Smooth muscle cell of the pulmonary artery (primary cell): Measurements from ENCODE around the gene SCGB1C1. TPM values are rescaled to one million over a fixed set of nuclear protein-coding genes. Genes with fewer than 3 reads are reported as not detected.

Experiments
- total RNA-seq: library from RNA; depleted of rRNA; stranded (reverse); fragments of >200 nt; gene quantifications from 2 replicates; pipeline ENCODE4 v1.2.3, GENCODE V29; 2014

The SCGB1C1 gene
- not detected in 2 replicates for total RNA-seq

GRCh38 chr11:192674-193128 is at the start of gene SCGB1C1:
SCGB1C1 (plus strand) TSS chr11:193078; CDS start chr11:193100, 22 bp downstream.

DNA sequence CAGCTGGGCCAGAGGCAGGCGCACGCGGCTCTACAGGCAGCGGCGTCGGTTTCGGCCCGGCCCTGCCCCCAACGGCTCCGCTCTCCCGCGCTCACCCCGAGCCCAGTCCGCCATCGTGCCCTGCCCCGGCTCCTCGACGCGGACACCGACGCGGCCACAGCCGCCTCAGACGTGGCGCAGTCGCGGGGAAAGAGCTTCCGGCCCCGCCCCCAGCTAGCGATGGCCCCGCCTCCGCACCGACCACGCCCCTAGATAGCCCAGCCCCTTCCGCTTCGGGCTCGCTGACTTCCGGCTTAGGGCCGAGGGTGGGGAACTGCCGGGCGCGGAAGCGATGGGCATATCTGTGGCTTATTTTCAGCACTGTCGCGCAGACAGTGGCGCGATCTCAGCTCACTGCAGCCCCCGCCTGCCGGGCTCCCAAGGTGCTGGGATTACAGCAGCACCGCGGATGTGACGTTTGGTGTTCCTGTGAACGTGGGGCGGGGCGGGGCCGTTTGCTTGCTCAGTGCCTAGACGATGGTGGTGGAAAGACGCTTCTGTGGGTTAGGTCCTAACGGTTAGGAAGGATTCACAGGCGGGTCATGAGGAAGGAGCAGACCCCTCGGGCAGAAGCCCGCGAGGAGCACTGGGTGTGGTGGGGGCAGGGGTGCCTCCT is 14.5 kb downstream of the SCGB1C1 start, which contains the start of the genes BET1L and RIC8A:
BET1L (minus strand) TSS at position 192 of the 655 bp plus-strand sequence; CDS start at position 114, 78 bp downstream.
RIC8A (plus strand) TSS at position 501 of the 655 bp plus-strand sequence. CDS start 1,147 bp downstream, outside the sequence.

GRCh38 chr11:235997-236773 is 43.3 kb downstream of the SCGB1C1 start, which contains the start of gene SIRT3:
SIRT3 (minus strand) TSS chr11:236342; CDS start chr11:236328, 14 bp downstream.

DNA sequence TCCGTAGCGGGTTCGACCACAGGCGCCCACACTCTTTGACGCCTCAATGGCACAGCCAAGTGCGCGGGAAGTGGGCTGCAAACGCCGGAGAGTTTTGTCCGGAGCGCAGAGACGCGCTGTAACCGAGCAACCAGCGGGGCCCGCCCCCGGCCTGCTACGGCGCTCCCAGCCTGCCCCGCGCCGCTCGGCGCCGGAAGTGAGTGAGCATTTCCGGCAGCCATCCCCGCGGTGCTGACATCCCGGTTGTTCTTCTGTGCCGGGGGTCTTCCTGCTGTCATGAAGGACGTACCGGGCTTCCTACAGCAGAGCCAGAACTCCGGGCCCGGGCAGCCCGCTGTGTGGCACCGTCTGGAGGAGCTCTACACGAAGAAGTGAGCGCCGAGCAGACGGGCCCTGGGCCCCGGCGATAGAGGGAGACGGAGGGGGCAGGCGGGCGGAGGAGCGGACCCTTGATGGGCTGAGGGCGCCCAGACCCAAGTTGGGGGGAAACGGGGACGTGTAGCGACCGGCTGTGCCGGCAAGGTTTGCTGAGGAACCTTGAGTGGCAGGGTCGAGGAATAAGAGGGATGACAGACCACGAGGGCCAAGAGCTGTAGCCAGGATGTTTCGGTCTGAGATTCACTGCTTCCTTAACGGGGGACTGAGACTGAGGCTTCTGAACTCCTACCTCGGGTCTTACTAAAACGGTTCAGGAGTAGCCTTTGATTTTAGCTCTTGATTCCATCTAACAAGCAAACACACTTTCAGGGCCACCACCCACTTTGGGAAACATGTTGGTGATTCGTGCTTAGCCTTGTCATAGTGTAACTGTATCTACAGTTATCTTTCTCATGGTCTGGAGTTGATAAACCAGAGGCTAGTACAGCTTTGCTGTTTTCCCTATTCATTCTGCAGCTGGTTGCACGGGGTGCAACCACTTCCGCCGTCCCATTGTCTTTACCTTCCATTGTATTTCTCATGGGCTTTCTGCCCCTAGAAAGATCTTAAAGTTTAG is 44.2 kb downstream of the SCGB1C1 start, which contains the start of gene PSMD13:
PSMD13 (plus strand) TSS at position 203 of the 994 bp plus-strand sequence; CDS start at position 277, 74 bp downstream.

Other genes starting within 250 kb of the SCGB1C1 start
- 34.9 and 44.1 TPM in 2 replicates for gene BET1L, start 14.3 kb downstream of the SCGB1C1 start, total RNA-seq
- gene RIC8A, start 14.6 kb downstream of the SCGB1C1 start, total RNA-seq, result 194 and 250 TPM in 2 replicates
- gene SIRT3, start 43.3 kb downstream of the SCGB1C1 start, total RNA-seq, result 10.2 and 11.1 TPM in 2 replicates
- gene PSMD13, start 43.9 kb downstream of the SCGB1C1 start, total RNA-seq, result 79.2 and 90.0 TPM in 2 replicates
- not detected in 2 replicates for gene NLRP6, start 85.3 kb downstream of the SCGB1C1 start, total RNA-seq
- 14.9 and 25.8 TPM in 2 replicates for gene PGGHG, start 96.0 kb downstream of the SCGB1C1 start, total RNA-seq
- gene IFITM5, start 106.4 kb downstream of the SCGB1C1 start, total RNA-seq, result not detected in 2 replicates
- 148 and 188 TPM in 2 replicates for gene IFITM2, start 114.7 kb downstream of the SCGB1C1 start, total RNA-seq
- gene IFITM1, start 121.0 kb downstream of the SCGB1C1 start, total RNA-seq, result 31.5 and 106 TPM in 2 replicates
- 135 and 137 TPM in 2 replicates for gene IFITM3, start 127.8 kb downstream of the SCGB1C1 start, total RNA-seq
- gene B4GALNT4, start 176.4 kb downstream of the SCGB1C1 start, total RNA-seq, result 2.2 and 11.6 TPM in 2 replicates
- 0.56 and 0.65 TPM in 2 replicates for gene PKP3, start 201.1 kb downstream of the SCGB1C1 start, total RNA-seq
- 11.1 and 14.8 TPM in 2 replicates for gene SIGIRR, start 221.9 kb downstream of the SCGB1C1 start, total RNA-seq
- gene ANO9, start 248.9 kb downstream of the SCGB1C1 start, total RNA-seq, result not detected in 2 replicates